IMR-90 (cell line): ENCODE results near the gene DOCK6. TPM values are rescaled to one million over a fixed set of nuclear protein-coding genes. Genes with fewer than 3 reads are reported as not detected.

ENCODE experiments used
- ATAC-seq: fragments of 200-7000 bp; cut with Tn5 transposase; 2 replicates; pipeline ENCODE4 v1.9.1; 2020; ENCODE audit warnings: low read depth, mild to moderate bottlenecking, moderate library complexity
- BruUV-seq: library from RNA; stranded (reverse); fragments of 400-500 nt; replicated peaks from 2 replicates; lab custom pipeline; 2021; lab: Mats Ljungman, UMichigan
- CTCF ChIA-PET: fragments of 300-600 bp; formaldehyde crosslinking; extraction: SDS; loops from one replicate; lab custom pipeline; 2021; ENCODE audit warnings: antibody characterized with exemption; lab: Yijun Ruan, JAX
- POLR2A ChIA-PET: fragments of 300-600 bp; sonication (Branson Sonifier 250); formaldehyde crosslinking; loops from one replicate; lab custom pipeline; 2022; ENCODE audit warnings: antibody characterized with exemption; ENCODE audit not compliant: unreplicated experiment; lab: Charles Lee
- DNase-seq: peaks from one replicate; pipeline ENCODE4 v3.0.0; 2013
- H2AFZ ChIP-seq: replicated peaks from 2 replicates; pipeline ENCODE3; 2013; ENCODE audit warnings: low read length, mild to moderate bottlenecking; ENCODE audit not compliant: poor library complexity
- H2AK5ac ChIP-seq: 2 replicates; pipeline ENCODE4 v1.6.1; 2013; ENCODE audit warnings: low read depth, low read length, inconsistent platforms
- H2AK9ac ChIP-seq: replicated peaks from 2 replicates; pipeline ENCODE3; 2013; ENCODE audit warnings: mild to moderate bottlenecking, low read depth, low read length, moderate library complexity; ENCODE audit not compliant: poor library complexity
- H2BK120ac ChIP-seq: 2 replicates; pipeline ENCODE4 v1.6.1; 2013; ENCODE audit warnings: low read depth, low read length, inconsistent platforms
- H2BK15ac ChIP-seq: 3 replicates; pipeline ENCODE4 v1.6.1; 2013; ENCODE audit warnings: low read depth, low read length, inconsistent platforms
- H2BK20ac ChIP-seq: 2 replicates; pipeline ENCODE4 v1.6.1; 2013; ENCODE audit warnings: low read depth, mild to moderate bottlenecking, inconsistent platforms, low read length, moderate library complexity
- H2BK5ac ChIP-seq: 2 replicates; pipeline ENCODE4 v1.6.1; 2013; ENCODE audit warnings: mild to moderate bottlenecking, low read depth, low read length, inconsistent platforms; ENCODE audit not compliant: poor library complexity, severe bottlenecking
- H3K14ac ChIP-seq: replicated peaks from 2 replicates; pipeline ENCODE4 v1.6.1; 2013; ENCODE audit warnings: low read depth, low read length, inconsistent platforms
- H3K18ac ChIP-seq: 2 replicates; pipeline ENCODE4 v1.6.1; 2013; ENCODE audit warnings: low read depth, low read length, control low read depth
- H3K23ac ChIP-seq: 2 replicates; pipeline ENCODE4 v1.6.1; 2013; ENCODE audit warnings: low read depth, low read length, inconsistent platforms
- H3K27ac ChIP-seq: 2 replicates; pipeline ENCODE4 v1.5.1; 2013; ENCODE audit warnings: mild to moderate bottlenecking, control low read depth, low read length; ENCODE audit not compliant: insufficient read depth
- H3K27me3 ChIP-seq: 2 replicates; pipeline ENCODE4 v1.6.1; 2013; ENCODE audit warnings: low read length; ENCODE audit not compliant: control insufficient read depth, insufficient read depth
- H3K36me3 ChIP-seq: 2 replicates; pipeline ENCODE4 v1.6.1; 2013; ENCODE audit warnings: low read length, mixed read lengths; ENCODE audit not compliant: control insufficient read depth, insufficient read depth
- H3K4ac ChIP-seq: 2 replicates; pipeline ENCODE4 v1.6.1; 2013; ENCODE audit warnings: low read depth, low read length, inconsistent platforms
- H3K4me1 ChIP-seq: 2 replicates; pipeline ENCODE4 v1.6.1; 2013; ENCODE audit warnings: low read length, mixed read lengths; ENCODE audit not compliant: control insufficient read depth, insufficient read depth
- H3K4me2 ChIP-seq: 2 replicates; pipeline ENCODE4 v1.6.1; 2013; ENCODE audit warnings: low read depth, mild to moderate bottlenecking, control low read depth, low read length, moderate library complexity
- H3K4me3 ChIP-seq: 2 replicates; pipeline ENCODE4 v1.5.1; 2013; ENCODE audit warnings: low read depth, mild to moderate bottlenecking, control low read depth, low read length, moderate library complexity; ENCODE audit not compliant: insufficient read depth
- H3K56ac ChIP-seq: 2 replicates; pipeline ENCODE4 v1.6.1; 2013; ENCODE audit warnings: low read length, inconsistent platforms; ENCODE audit not compliant: insufficient read depth; ENCODE audit errors: extremely low read depth
- H3K79me1 ChIP-seq, 2 experiments: 2 replicates each; pipeline ENCODE4 v1.6.1; 2013; ENCODE audit warnings: low read length in 2 of 2, inconsistent platforms in 1 of 2, low read depth in 1 of 2
- H3K9ac ChIP-seq: 2 replicates; pipeline ENCODE4 v1.6.1; 2013; ENCODE audit warnings: low read depth, low read length, control low read depth
- H3K9me1 ChIP-seq: 2 replicates; pipeline ENCODE4 v1.6.1; 2013; ENCODE audit warnings: low read length, inconsistent platforms; ENCODE audit not compliant: insufficient read depth
- H3K9me3 ChIP-seq: 2 replicates; pipeline ENCODE4 v1.6.1; 2013; ENCODE audit warnings: low read length; ENCODE audit not compliant: control insufficient read depth, insufficient read depth
- H4K20me1 ChIP-seq: 2 replicates; pipeline ENCODE4 v1.6.1; 2013; ENCODE audit warnings: low read length, inconsistent platforms; ENCODE audit not compliant: insufficient read depth
- H4K5ac ChIP-seq: 2 replicates; pipeline ENCODE4 v1.6.1; 2013; ENCODE audit warnings: mild to moderate bottlenecking, low read depth, low read length, control low read depth
- H4K8ac ChIP-seq, 2 experiments: 2 replicates each; pipeline ENCODE4 v1.6.1; 2013; ENCODE audit warnings: low read depth in 2 of 2, low read length in 2 of 2, control low read depth in 1 of 2, inconsistent platforms in 1 of 2
- H4K91ac ChIP-seq: 2 replicates; pipeline ENCODE4 v1.6.1; 2013; ENCODE audit warnings: low read depth, low read length, inconsistent platforms; ENCODE audit not compliant: insufficient read depth
- RAD21 ChIP-seq: IDR thresholded peaks from 2 replicates; pipeline ENCODE4 v1.6.1; 2012; ENCODE audit warnings: low read length, improper control_type of control experiment
- USF2 ChIP-seq: fragments of 150-350 bp; IDR thresholded peaks from 2 replicates; pipeline ENCODE4 v1.6.1; 2017; ENCODE audit warnings: mild to moderate bottlenecking, antibody characterized with exemption, low read length, low read depth
- WGBS, 2 experiments: methylation state at CpG; one replicate each; pipeline versions ENCODE4 v1.1.5 to v1.1.7; 2013; ENCODE audit warnings: missing lambda C conversion rate in 2 of 2; ENCODE audit not compliant: insufficient read length in 1 of 2; ENCODE audit errors: extremely low coverage in 2 of 2; 5-methylcytosine and 5-hydroxymethylcytosine counted together
- dilution Hi-C: fragments of 300-500 bp; cut with HindIII; formaldehyde crosslinking; loops from one replicate; pipeline ENCODE4 v1.14.3; 2018; ENCODE audit warnings: low sequenced_read_pairs; ENCODE audit not compliant: unreplicated experiment
- in situ Hi-C: fragments of 300-500 bp; cut with MboI; formaldehyde crosslinking; loops from 3 replicates; pipeline ENCODE4 v1.14.3; 2019; ENCODE audit warnings: low sequenced_read_pairs, inconsistent platforms, mixed read lengths
- intact Hi-C: fragments of 100-400 bp; cut with micrococcal nuclease; formaldehyde crosslinking; loops from 2 replicates; pipeline ENCODE4 v1.10.0; 2022
- polyA plus RNA-seq, 3 experiments: library from polyadenylated mRNA; depleted of rRNA; stranded (reverse); fragments of >200 nt; gene quantifications; 2 replicates each; pipeline ENCODE4 v1.2.3, GENCODE V29; 2012; ENCODE audit warnings: low replicate concordance in 1 of 3
- total RNA-seq: library from RNA; depleted of rRNA; stranded (reverse); fragments of >200 nt; gene quantifications from 2 replicates; pipeline ENCODE4 v1.2.3, GENCODE V29; 2012

The DOCK6 gene
- total and polyA plus RNA-seq, 2 of the 4 experiments (the other 2 are of a cell fraction), result 5.0 to 18.4 TPM

DNA sequence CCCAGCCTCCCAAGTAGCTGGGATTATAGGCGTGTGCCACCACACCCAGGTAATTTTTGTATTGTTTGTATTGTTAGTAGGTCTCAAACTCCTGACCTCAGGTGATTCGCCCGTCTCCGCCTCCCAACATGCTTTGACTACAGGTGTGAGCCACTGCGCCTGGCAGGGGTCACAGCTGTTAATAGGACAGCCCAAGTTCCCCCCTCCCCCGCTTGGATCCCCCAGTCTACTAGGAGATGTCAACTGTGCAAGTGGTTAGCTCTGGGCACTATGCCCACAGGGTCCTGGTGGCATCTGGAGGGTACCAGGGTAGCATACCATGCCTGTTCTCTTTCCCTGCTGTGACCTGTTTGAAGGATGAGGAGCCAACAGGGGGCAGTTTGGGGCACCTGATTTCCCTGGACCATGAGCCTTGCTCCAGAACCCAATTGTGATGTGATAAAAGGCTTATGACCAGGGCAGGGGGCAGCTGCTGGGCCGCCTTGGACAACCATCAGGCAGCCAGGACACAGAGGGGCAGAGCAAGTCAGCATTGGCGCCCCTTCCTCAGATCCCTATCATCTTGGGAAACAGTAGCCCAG, 33.4 kb upstream of the DOCK6 start, which contains the start of gene TSPAN16:
Gene TSPAN16, plus strand, starts transcription at position 496 of the 581 bp plus-strand sequence. CDS start 138 bp downstream, outside the sequence.
- Histone ChIP-seq H3K56ac (no peak within 1 kb of the TSS), H2BK15ac (no peak within 1 kb of the TSS), H3K9ac (no peak within 1 kb of the TSS), H3K9me3 (no peaks in the 10 kb centered on the region), H4K8ac (no peak within 1 kb of the TSS), H3K23ac (no peak within 1 kb of the TSS), H3K9me1 (0 out of 2 replicates have a peak, but pooled peaks cover 3% of the 10 kb centered on the region), H2AK9ac (peak within 1 kb of the TSS; percentile 25), H3K27me3 (peaks cover 10% of the 10 kb centered on the region; the same call in 1 of the 2 replicates), H3K4ac (no peak within 1 kb of the TSS), H4K5ac (no peak within 1 kb of the TSS), H3K79me1 (no peaks in the 10 kb centered on the region), H2BK5ac (no peak within 1 kb of the TSS), H3K36me3 (no peaks in the 10 kb centered on the region), H3K27ac (no peak within 1 kb of the TSS), H3K14ac (no peak within 1 kb of the TSS), H4K20me1 (no peaks in the 10 kb centered on the region), H4K91ac (no peak within 1 kb of the TSS), H2BK20ac (no peak within 1 kb of the TSS), H2AFZ (peak within 1 kb of the TSS; percentile 37), H3K4me3 (no peak within 1 kb of the TSS), H2BK120ac (no peak within 1 kb of the TSS), H3K4me1 (0 out of 2 replicates have a peak, but pooled peaks cover 1% of the 10 kb centered on the region), H3K4me2 (no peak within 1 kb of the TSS), H3K18ac (no peak within 1 kb of the TSS), H2AK5ac (peak within 1 kb of the TSS; percentile 24; the same call in 1 of the 2 replicates)
- BruUV-seq, result no TSS peak
- intact Hi-C loops (loop anchor here (2.0 kb wide), 1 partner anchor 43 kb away; the partner anchor contains the start of gene RAB3D), in situ Hi-C loops (loop anchor here (10.0 kb wide), 1 partner anchor 179 kb away; no protein-coding TSS in a partner anchor), dilution Hi-C loops (no loop called here)
- WGBS, 2 experiments, result 100% methylated on average over 1 of the region's 8 CpGs; no CpG with 5 or more reads in 1 of the 2 experiments
- no peak for ATAC-seq
- POLR2A ChIA-PET, result no interaction called here
- TF ChIP-seq USF2 (no peak), RAD21 (0 out of 2 replicates have a peak, but pooled peaks have one; percentile 2)
- CTCF ChIA-PET, result interaction anchor here (0.5 kb wide), 1 partner anchor 39 kb away, joined by 3 read pairs; no protein-coding TSS in a partner anchor
- no peak for DNase-seq
